ENCODE data around the gene SRGAP1. TPM values are rescaled to one million over a fixed set of nuclear protein-coding genes. Genes with fewer than 3 reads are reported as not detected.

The SRGAP1 gene
- total RNA-seq, 1 experiment from 2014 or later: 65.0 TPM

DNA sequence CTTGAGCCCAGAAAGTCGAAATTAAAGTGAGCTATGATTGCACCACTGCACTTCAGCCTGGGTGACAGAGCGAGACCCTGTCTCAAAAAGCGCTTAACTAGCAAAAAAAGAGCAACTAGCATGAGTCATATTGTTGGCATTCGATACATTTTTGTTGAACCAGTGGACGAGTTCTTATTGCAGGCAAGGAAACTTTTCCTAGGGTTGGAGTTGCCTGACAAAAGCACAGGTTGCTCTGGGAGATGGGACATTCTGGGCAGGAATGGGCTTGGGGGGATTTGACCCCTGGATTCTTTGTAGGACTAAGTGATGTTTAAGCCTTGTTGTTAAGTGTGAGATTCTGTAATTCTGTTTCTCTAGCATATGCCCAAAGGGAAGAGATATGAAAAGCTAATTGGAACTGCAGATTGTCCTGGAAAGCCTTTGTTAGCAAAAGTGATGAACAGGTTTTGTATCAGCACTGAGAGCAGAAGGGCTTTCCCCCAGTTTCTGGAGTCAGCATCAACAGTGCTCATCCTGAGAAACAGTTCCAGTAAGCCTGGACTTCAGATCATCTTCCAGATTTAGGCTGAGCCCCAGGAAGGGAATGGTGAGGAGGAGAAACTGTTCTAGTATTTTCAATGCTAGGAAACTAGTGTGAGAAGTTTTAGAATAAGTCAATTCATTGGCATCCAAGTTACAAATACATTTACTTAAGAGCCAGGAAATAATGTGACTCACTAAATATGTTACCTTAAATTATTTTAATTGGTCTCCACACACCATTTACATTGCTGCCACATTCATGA is 123.1 kb downstream of the SRGAP1 start:
- TF ChIP-seq, protein P1, sequence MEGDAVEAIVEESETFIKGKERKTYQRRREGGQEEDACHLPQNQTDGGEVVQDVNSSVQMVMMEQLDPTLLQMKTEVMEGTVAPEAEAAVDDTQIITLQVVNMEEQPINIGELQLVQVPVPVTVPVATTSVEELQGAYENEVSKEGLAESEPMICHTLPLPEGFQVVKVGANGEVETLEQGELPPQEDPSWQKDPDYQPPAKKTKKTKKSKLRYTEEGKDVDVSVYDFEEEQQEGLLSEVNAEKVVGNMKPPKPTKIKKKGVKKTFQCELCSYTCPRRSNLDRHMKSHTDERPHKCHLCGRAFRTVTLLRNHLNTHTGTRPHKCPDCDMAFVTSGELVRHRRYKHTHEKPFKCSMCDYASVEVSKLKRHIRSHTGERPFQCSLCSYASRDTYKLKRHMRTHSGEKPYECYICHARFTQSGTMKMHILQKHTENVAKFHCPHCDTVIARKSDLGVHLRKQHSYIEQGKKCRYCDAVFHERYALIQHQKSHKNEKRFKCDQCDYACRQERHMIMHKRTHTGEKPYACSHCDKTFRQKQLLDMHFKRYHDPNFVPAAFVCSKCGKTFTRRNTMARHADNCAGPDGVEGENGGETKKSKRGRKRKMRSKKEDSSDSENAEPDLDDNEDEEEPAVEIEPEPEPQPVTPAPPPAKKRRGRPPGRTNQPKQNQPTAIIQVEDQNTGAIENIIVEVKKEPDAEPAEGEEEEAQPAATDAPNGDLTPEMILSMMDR (IDR thresholded peaks at IDR 0.05; ENCODE audit: unreplicated experiment): no peak
- Mint-ChIP-seq H3K27ac (ENCODE audit: low read depth, unreplicated experiment) (peak overlapping the region; percentile 81), H3K9me3 (ENCODE audit: unreplicated experiment) (no peaks in the 10 kb centered on the region), H3K4me3 (ENCODE audit: unreplicated experiment) (peak overlapping the region; percentile 15), H3K4me1 (ENCODE audit: insufficient read depth, unreplicated experiment) (peaks cover 40% of the 10 kb centered on the region), H3K36me3 (ENCODE audit: insufficient read depth, unreplicated experiment) (peaks cover 12% of the 10 kb centered on the region), H3K27me3 (ENCODE audit: insufficient read depth, unreplicated experiment) (no peaks in the 10 kb centered on the region)
- peak; percentile 74 for DNase-seq (ENCODE audit: unreplicated experiment)
- ChIA-PET CTCF (interaction anchor here (0.6 kb wide), 1 partner anchor 75 kb away, joined by 3 read pairs; no protein-coding TSS in a partner anchor), POLR2A (interaction anchor here (0.7 to 2.1 kb wide), 5 partner anchors 11 to 43 kb away, joined by 3 to 7 read pairs (median 3); no protein-coding TSS in a partner anchor)
- BruUV-seq (replicated peaks): no TSS peak
- intact Hi-C loops (cut with micrococcal nuclease): no loop called here

DNA sequence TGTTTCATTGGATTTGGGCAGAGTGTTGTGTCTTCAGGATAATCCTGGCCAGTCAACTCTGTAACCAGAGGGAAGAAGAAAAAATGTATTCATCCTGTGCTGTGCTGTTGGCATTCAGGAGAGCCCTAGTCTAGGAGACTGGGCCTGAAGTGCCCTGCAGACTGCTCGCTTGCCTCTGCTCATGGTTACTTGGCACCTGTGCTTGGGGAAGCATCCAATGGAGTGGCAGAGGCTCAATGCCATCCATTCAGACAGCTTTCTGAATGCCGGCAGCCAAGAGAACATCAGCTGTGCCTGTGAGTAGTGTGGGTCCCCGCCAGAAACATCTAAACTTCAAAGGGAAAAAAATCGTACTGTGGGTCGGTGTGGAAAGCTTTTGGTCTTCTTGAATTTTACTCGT is 124.2 kb downstream of the SRGAP1 start:
- intact Hi-C loops (cut with micrococcal nuclease): no loop called here
- TF ChIP-seq, protein P1 (IDR thresholded peaks at IDR 0.05; ENCODE audit: unreplicated experiment): no peak
- ChIA-PET POLR2A (interaction anchor here (1.7 to 2.0 kb wide), 2 partner anchors 10 to 13 kb away, joined by 3 to 10 read pairs; no protein-coding TSS in a partner anchor), CTCF (interaction anchor here (0.5 to 0.7 kb wide), 2 partner anchors 28 to 37 kb away, joined by 3 read pairs; no protein-coding TSS in a partner anchor)
- peaks cover 12% of the 10 kb centered on the region for H3K36me3 Mint-ChIP-seq (ENCODE audit: insufficient read depth, unreplicated experiment)
- peak overlapping the region; percentile 3 for H3K27ac Mint-ChIP-seq (ENCODE audit: low read depth, unreplicated experiment)
- no peak overlapping the region for H3K4me3 Mint-ChIP-seq (ENCODE audit: unreplicated experiment)
- BruUV-seq (replicated peaks): no TSS peak
- no peak for DNase-seq (ENCODE audit: unreplicated experiment)
- no peaks in the 10 kb centered on the region for H3K27me3 Mint-ChIP-seq (ENCODE audit: insufficient read depth, unreplicated experiment)
- peaks cover 35% of the 10 kb centered on the region for H3K4me1 Mint-ChIP-seq (ENCODE audit: insufficient read depth, unreplicated experiment)
- no peaks in the 10 kb centered on the region for H3K9me3 Mint-ChIP-seq (ENCODE audit: unreplicated experiment)

DNA sequence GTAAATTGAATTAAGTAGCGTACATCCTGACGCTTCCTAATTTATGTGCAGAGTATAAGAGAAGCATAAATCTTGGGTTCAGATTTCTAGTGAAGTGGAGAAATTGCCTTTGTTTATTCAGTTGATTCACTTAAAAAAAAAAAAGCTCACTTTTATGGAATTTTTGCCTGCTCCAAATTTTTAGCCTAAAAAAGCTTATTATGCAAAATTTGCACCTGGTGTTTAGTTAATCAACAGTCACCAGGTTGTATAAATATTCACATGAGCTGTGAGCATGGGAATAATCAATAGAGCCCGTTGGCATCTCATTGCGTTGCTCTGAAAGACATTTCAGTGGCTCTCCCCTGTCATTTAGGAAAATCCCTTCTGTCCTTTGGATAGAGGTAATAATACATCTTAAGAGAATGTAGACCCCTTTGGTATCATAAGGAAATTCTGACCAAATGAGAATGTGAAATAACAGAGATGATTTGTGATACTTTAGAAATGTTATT is 132.4 kb downstream of the SRGAP1 start:
- no peak for DNase-seq (ENCODE audit: unreplicated experiment)
- Mint-ChIP-seq H3K9me3 (ENCODE audit: unreplicated experiment) (peaks cover 8% of the 10 kb centered on the region), H3K4me1 (ENCODE audit: insufficient read depth, unreplicated experiment) (peaks cover 17% of the 10 kb centered on the region), H3K36me3 (ENCODE audit: insufficient read depth, unreplicated experiment) (peaks cover 11% of the 10 kb centered on the region), H3K27me3 (ENCODE audit: insufficient read depth, unreplicated experiment) (no peaks in the 10 kb centered on the region), H3K27ac (ENCODE audit: low read depth, unreplicated experiment) (no peak overlapping the region), H3K4me3 (ENCODE audit: unreplicated experiment) (no peak overlapping the region)
- ChIA-PET POLR2A (interaction anchor here (0.6 to 1.6 kb wide), 3 partner anchors 49 to 114 kb away, joined by 3 read pairs; no protein-coding TSS in a partner anchor), CTCF (interaction anchor here (1.1 kb wide), 1 partner anchor 132 kb away, joined by 5 read pairs; the partner anchor contains the start of gene SRGAP1)
- intact Hi-C loops (cut with micrococcal nuclease): loop anchor here (5.0 kb wide), 1 partner anchor 130 kb away; no protein-coding TSS in a partner anchor
- TF ChIP-seq, protein P1 (IDR thresholded peaks at IDR 0.05; ENCODE audit: unreplicated experiment): no peak
- BruUV-seq (replicated peaks): no TSS peak

DNA sequence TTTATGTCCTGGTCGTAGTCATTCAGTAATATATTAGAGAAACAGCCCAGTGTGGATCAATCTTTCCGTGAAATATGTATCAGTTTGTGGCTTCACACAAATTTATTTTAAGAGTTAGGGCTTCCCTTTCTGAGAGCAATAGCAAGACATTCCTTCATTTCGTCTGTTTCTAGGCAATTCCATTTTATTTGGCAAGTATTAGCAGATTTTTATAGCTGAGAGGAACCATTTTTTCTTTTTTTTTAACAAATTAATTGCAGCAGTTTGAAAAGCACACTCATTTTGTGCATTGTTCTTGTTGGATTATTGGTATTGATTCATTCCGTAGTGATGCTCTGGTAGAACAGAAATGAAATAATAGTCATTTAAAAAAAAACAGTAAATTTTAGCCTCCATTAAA is 132.9 kb downstream of the SRGAP1 start:
- ChIA-PET CTCF (interaction anchor here (1.1 kb wide), 1 partner anchor 133 kb away, joined by 5 read pairs; the partner anchor contains the start of gene SRGAP1), POLR2A (interaction anchor here (0.6 to 2.0 kb wide), 12 partner anchors 8 to 259 kb away, joined by 3 to 16 read pairs (median 7); partner anchors contain the start of gene SRGAP1)
- no peaks in the 10 kb centered on the region for H3K27me3 Mint-ChIP-seq (ENCODE audit: insufficient read depth, unreplicated experiment)
- H3K4me3 Mint-ChIP-seq (ENCODE audit: unreplicated experiment): no peak overlapping the region
- H3K36me3 Mint-ChIP-seq (ENCODE audit: insufficient read depth, unreplicated experiment): peaks cover 6% of the 10 kb centered on the region
- no peak for DNase-seq (ENCODE audit: unreplicated experiment)
- H3K4me1 Mint-ChIP-seq (ENCODE audit: insufficient read depth, unreplicated experiment): peaks cover 17% of the 10 kb centered on the region
- no TSS peak for BruUV-seq (replicated peaks)
- peaks cover 8% of the 10 kb centered on the region for H3K9me3 Mint-ChIP-seq (ENCODE audit: unreplicated experiment)
- intact Hi-C loops (cut with micrococcal nuclease): loop anchor here (5.0 kb wide), 1 partner anchor 130 kb away; no protein-coding TSS in a partner anchor
- no peak overlapping the region for H3K27ac Mint-ChIP-seq (ENCODE audit: low read depth, unreplicated experiment)
- TF ChIP-seq, protein P1 (IDR thresholded peaks at IDR 0.05; ENCODE audit: unreplicated experiment): no peak
